DMS153 treated with DMSO at 0.1 percent for 48 hours (cell line): ENCODE data around the gene ADAM10.

Experiments
- DNase-seq: peaks from one replicate; lab custom pipeline; 2025; ENCODE audit not compliant: unreplicated experiment; lab: John Stamatoyannopoulos, UW

ADAM10 gene

DNA sequence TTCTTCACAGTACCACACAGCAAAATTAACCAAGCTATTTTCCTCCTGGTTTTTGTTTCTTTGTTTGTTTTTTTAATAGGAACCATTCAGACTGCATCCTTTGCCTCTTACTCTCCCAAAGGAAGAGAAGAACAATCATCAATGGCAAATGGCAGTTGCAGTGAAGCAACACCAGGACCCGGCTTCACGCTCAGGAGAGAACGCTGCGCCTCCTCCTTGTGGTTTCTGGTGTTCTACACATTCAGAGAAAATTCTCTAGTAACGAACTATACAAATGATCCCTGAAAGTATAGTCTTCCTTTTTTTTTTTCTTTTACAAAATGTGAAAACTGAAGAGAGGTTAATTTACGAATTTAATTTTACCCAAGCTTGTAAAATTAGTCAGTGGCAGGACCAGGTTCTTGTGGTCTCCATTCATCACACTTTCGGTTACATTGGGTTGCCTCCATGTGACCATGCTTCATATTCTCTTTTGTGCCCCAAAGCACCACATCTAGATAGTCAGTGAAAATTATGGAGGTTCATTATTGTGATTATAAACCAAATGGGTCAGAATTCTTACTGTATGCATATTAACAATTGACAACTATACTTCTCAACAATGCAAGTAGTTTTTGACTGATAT is 11.0 kb upstream of the ADAM10 start:
- no peak for DNase-seq

DNA sequence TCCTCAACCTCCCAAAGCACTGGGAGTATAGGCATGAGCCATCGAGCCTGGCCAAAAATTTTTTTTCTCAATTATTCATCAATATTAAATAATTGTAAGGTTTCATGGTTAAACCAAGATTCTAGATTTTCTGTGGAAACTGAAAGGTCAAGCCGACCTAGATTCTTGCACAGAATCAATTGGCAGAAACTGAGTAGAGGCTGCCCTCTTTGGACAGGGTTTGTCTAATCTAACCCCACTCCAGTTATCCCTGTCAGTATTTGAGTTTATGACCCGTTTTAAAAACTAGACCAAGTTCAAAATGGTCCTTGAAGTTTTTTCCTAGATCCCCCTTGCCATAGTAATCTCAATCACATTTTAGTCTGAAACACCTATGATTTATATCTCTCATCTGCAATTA is 8.6 kb upstream of the ADAM10 start:
- DNase-seq = no peak

DNA sequence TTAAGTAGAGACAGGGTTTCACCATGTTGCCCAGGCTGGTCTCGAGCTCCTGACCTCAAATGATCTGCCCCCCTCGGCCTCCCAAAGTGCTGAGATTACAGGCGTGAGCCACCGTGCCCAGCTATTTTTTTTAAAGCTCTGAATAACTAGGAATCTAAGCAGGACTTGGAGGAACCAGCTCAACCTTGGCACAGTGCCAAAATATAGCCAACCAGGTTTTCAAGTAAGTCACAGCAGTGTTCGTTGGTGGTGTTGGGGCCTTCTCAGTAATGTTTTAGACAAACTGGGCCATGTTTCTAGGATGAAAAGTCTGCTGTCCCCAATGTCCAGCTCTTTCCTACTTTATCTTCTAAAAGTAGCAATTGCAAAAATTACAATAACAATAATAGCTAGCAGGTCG is 6.4 kb upstream of the ADAM10 start:
- DNase-seq = no peak

DNA sequence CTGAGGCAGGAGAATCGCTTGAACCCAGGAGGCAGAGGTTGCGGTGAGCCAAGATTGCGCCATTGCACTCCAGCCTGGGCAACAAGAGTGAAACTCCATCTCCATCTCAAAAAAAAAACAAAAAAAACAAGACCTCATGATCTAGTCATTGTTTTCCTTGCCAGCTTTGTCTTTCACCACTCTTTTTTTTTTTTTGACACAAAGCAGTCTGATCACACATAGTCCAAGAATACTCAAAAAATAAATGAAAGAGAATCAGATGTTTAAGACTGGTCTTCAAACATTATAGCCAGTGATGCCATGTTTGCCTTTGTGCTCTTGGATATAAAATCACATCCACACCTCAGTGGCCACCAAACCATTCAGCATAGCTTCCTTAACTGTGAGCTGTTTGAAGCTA is 5.8 kb upstream of the ADAM10 start:
- no peak for DNase-seq

DNA sequence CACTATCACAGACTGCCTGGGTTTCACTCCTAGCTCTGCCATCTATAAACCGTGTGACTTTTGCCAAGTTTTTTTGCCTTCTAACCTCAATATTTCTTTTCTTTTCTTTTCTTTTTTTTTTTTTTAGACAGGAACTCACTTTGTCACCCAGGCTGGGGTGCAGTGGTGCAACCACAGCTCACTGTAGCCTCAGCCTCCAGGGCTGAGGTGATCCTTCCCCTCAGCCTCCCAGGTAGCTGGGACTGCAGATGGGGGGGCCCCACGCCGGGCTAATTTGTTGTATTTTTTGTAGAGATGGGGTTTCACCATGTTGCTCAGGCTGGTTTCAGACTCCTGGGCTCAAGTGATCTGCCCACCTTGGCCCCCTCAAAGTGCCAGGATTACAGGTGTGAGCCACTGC is 3.2 kb upstream of the ADAM10 start:
- no peak for DNase-seq

DNA sequence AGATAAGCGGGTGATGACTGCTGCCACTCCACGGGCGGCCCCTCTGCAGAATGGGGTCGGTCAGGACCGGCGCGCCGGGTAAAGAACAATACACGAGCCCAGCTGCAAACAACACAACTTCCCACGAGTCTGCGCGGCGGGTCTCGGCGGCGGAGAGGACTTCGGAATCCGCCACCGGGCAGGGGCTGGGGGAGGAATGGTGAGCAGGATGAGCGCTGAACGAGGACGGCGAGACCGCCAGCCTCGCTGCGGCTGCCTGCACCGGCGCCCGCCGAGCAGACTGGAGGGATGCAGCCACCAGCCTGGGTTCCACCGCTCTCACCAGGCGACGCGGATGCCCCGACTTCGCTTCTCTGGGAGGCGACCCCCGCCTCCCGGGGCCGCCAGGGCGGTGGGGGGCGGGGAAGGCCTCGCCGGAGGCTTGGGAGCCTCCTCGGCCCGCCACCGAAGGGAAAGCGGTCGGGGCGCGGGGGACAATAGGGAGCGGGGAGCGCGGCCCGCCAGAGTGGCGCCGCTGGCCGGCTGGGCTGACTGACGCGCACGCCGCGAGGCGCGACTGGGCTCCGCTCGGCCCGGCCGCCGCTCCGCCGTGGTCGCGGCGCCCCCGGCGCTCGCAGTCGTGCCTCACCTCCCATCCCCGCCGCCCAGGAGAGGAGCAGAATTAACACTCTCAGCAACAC is 515 bp downstream of the ADAM10 start:
- DNase-seq = no peak

DNA sequence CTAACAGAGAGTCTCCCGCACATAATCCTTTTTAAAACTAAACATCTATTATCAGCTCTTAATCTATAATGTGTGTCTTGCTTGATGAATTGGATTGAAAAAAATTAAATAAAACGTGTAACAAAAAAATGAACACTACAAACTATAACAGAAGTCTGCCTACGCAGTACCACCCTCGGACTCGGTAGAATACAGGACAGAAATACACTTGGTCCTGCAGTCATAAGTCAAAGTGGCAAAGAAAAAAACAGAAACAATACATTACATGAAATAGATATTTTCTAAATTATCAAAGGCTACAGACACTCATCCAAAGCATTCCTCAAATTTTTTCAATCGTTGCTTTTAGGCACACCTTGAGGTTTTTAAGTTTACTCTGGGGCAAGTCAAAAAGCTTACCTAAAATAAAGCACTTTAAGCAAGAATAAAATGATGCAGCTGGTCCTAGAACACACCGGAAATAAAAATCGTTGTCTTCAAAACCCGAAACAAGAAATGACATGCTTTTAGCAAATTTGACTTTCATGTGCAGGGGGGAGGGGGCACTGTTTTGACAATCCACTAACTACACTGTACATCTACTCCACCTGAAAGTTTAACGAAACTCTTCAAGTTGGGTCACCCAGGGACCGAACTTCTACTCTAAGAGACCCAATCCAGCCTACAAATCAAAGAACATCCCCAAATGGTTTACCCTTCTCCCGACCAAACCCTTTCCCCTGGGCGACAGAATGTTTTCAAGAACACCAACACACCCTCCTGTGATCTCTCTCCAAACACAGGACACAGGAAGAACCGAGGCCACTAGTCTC is 1.3 kb downstream of the ADAM10 start:
- no peak for DNase-seq

DNA sequence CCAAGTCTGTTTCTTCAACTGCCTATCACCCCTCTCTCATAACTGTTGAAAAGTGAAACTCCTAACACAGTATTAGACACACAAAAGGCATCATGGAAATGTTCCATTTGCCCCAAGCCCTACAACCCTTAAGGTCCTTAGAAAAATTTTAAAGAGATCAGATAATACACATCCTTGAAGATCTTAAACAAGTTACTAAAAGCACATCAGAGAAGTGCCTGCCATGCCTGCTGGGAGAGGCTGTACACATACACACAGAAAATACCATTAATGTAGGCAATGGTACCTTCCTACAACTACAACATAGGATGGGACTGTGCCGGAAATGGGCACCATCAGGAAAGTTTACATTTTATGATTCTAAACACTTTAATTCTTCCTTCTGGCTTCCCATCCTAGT is 3.3 kb downstream of the ADAM10 start:
- DNase-seq = no peak

DNA sequence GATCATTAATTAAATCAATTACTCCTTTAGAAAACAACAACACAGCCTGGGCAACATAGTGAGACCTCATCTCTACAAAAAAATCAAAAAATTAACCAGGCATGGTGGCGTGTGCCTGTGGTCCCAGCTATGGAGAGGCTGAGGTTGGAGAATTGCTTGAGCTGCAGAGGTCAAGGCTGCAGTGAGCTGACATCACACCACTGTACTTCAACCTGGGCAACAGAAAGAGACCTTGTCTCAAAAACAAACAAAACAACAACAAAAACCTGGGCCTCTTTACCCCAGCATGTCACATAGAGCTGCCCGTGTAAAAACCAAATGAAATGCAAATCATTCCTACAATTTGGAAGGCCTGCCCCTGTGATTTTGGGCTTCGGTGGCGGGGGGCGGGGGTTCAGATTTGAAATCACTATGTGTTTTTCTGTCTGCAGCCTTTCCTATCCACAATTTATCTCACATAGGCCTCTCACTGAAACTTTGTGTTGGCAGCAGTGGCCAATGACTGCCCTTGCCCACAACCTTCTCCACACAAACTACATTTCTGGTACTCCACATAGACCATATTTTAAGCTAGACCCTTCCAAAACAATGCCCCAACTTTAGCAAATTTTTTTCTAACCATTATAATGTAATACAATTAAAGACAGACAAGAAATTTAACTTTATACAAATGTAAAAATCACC is 6.5 kb downstream of the ADAM10 start:
- DNase-seq = no peak

DNA sequence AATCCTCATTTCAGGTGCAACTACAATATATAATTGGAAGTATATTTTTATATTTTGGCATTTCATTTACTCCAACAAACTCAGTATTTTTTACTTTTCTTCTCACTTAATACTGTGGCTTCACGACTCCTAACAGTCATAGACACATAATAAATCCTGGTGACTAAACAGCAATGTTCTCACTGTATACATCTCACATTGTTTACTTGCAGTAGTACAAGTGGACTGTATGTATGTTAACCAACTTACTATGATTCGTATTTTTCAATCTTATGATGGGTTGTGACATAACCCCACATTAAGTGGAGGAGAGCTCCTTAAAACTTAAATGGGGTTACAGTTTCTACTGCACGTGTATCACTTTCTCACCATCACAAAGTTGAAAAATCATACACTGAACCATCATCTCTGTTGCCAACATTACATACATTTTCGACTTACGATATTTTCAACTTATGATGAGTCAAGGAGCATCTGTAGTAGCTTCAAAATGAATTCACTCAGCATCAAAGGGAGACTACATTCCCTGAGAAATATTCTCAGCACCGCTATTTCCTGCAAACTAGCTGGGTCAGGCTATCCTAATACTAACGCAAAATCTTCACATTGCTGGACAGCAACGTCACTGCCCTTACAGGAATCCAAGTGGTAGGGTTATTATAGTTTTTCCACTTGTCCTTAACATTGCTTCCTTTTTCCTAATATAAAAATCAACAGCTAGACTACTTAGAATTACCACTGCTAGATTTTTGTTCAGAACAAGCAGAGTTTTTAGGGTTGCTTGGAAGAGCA is 7.3 kb downstream of the ADAM10 start:
- no peak for DNase-seq

DNA sequence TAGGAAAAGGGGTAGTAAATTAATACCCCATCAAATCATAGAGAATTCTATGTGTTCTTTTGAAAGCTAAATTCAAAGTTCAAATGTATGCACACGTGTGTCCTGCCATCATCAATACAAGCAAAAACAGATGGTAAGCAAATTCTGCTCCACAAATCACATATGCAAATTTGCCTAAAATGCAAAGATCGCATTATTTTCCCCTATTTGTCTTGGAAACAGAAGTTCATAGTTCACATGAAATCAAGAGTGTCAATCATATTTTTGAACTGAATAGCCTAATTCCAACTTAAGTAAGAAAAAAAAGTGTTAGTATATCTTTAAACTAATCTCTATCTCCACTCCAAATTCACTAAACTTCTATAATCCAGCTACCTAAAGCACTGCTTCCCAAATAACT is 8.5 kb downstream of the ADAM10 start:
- DNase-seq = no peak

DNA sequence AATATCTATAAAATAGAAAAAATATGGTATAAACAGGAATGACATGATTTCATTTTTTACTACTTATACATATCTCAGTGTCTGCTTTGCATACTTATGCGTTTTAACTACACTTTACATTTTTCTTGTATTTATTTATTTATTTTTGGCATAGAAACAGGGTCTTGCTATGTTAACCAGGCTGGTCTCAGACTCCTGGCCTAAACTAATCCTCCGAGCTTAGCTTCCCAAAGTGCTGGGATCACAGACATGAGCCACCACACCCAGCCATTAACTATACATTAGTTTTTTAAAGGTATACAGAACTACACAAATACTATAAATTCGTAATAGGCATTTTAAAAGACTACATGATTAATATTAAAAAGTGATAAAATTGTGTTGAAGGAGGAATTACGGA is 9.1 kb downstream of the ADAM10 start:
- DNase-seq = no peak

DNA sequence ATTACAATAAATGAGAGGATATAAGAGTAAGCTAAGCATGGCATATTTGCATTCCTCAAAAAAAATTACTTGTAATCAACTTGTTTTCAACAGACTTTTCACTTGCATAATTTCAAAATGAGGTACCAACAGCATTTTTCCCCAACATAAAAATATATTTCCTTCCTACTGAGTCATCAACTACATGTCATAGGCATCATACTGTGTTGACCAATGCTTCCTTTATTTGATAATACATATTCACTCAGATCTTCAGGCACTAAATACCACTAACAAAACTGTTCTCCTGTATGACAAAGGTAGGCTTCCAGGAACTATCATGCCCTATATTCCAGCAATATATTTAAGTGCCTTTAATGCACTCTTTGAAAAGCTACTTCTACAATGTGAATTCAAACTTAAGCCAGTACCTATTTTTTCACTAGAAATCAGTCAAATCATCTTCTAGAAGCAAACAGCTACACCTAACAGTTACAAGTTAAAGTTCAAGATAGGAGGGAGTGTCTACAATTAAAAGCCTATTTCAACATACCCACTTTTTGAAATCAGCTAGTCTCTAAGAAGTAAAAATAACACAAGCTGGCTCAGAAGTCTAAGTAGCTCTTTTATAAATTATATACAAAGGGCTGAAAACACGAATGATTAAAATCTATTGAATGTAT is 11.3 kb downstream of the ADAM10 start:
- DNase-seq = no peak

DNA sequence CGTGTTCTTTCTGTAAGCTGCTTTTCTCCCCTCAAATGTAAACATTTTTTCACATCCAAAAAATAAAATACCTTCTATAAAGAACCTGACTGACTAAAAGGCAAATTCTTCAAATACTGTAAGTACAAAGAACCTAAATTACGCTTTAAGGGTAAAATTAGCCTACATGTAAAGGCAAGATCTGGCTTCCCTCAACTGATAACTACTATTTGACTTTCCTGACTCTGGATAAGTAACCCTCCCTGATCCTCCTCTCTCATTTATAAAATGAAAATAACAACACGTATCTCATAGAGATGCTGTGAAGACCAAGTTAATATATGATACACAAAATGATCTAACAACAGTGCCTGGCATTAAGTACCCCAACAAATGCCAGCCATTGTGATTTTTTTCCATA is 12.2 kb downstream of the ADAM10 start:
- no peak for DNase-seq

DNA sequence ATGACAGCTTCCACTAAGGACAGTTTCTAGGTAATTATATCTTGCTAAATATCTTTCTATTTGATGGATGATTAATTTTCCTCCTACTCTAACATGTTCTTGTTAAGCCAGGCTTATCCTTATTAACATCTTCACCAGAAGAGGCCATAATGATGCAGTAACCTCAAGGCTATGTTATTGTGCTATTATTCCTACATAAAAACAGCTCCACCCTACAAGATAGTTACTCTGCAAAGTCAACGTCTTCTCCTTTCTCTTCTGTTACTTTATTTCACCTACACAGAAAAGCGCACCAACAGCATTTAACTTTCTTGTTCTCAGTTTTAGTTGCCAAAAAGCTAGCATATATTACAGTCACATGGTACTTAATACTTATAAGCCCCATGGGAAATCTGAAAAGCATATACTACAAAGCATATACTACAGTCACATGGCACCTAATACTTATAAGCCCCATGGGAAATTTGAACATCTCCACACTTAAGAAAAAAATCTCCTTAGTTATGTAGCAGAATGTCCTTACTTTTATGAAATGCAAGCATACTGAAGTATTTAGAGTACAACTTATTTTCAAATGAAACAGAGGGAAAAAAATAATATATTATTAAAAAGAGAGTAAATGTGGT is 13.4 kb downstream of the ADAM10 start:
- no peak for DNase-seq

DNA sequence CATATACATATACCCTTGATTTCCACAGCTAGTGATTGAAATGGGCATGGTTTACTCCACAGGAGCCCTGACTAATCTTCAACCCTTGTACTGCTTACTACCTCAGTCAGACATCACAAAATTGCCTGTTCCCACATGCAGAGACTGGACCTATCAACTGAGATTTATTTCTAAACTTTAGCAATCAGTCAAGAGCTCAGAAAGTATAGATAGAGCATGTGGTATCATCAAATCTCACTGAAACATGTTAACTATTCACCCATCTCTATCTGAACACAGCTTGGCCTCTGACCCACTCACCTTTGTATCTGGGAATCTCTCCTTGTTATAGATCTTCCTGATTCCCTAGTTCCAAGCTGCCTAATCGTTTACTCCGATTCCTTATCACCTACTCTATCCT is 14.6 kb downstream of the ADAM10 start:
- DNase-seq = no peak

DNA sequence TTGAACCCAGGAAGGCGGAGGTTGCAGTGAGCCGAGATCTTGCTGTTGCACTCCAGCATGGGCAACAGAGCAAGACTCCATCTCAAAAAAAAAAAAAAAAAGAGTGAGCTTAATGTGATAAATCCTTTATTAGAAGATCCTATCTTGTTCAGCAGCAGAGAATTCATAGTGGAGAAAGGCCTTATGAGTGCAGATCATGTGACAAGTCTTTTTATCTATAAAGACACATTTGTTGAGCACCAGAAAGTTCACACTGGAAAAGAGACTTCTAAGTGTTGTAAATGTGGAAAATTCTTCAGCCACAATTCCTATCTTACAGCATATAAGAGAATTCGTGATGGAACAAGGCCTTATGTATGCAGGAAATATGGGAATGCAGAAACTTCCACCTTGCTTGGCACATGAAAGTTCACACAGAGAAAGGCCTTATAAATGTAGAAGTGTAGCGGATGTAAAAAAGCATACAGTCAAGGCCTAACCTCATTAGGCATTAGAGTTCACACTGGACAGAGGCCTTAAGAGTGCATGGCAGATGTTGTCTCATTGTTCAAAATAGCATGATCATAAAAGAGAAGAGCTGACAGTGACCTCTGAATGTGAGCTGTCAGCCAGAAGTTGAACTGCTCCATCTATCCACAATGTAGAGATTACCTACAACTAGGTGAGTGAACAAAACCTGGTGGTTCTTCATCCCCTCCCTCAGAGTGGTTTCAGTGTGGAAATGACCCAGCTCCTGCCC is 16.7 kb downstream of the ADAM10 start:
- no peak for DNase-seq

DNA sequence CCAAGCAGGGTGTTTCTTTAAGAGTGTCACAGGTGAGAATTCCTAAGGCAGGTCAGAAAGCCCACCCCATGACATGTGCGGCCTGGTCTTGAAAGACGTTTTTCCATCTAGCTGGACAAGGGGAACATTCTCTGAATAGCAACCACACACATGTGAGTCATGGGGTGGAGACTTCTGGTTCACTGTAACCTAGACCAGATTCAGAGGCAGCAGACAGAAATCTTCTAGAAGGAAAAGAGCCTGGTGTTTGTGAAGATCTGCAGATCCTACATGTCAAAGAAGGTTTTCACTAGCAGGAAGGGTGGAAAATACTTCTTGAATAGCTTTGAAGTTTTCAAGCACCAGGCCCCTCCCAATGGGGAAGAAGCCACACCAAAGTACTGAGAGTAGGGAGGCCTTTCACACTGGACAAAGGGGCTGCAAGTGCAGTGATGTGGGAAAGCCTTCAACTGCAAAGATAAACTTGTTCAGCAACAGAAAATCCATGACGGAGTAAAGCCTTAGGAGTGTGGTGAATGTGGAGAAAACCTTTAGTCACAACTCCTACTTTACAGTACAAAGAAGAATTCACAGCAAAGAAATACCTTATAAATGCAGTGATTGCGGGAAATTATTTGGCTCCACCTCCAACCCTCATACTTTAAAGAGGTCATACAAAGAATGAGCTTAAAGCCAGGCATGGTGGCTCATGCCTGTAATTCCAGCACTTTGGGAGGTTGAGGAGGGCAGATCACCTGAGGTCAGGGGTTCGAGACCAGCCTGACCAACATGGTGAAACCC is 17.6 kb downstream of the ADAM10 start:
- DNase-seq = no peak

DNA sequence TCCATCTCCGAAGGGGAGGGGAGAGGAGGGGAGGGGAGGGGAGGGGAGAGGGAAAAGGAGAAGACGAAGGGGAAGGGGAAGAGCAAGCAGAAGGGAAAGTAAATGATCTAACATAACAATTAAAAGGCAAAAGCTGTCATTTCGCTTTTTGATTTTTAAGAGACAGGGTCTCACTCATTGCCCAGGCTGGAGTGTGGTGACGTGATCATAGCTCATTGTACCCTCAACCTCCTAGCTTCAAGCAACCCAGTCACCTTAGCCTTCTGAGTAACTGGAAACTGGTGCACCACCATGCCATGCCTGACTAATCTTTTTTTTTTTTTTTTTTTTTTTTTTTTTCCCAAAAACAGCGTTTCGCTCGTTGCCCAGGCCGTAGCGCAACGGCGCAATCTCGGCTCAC is 22.6 kb downstream of the ADAM10 start:
- no peak for DNase-seq
